ENCODE measurements around the gene PLCG1.

The PLCG1 gene

GRCh38 chr20:41217422-41217821 lies 80.1 kb downstream of the PLCG1 start:
- TF ChIP-seq POLR2AphosphoS5 (IDR thresholded peaks at IDR 0.05; ENCODE audit: low read depth, low read length) (no peak), REST (IDR thresholded peaks at IDR 0.05; ENCODE audit: insufficient read depth in 1 of 2, low read depth in 2 of 2, low read length in 2 of 2) (no peak), SIN3A (IDR thresholded peaks at IDR 0.05; ENCODE audit: borderline replicate concordance, insufficient read depth, low read length) (no peak), FOXP2 (optimal IDR thresholded peaks at IDR 0.05; ENCODE audit: borderline replicate concordance, extremely low read depth, extremely low read length, insufficient read depth) (no peak), TAF1 (IDR thresholded peaks at IDR 0.05; ENCODE audit: borderline replicate concordance, insufficient read depth, low read length) (no peak)

GRCh38 chr20:41218466-41218865 lies 81.1 kb downstream of the PLCG1 start:
- TF ChIP-seq FOXP2 (optimal IDR thresholded peaks at IDR 0.05; ENCODE audit: borderline replicate concordance, extremely low read depth, extremely low read length, insufficient read depth) = no peak
- no peak for TF ChIP-seq TAF1 (IDR thresholded peaks at IDR 0.05; ENCODE audit: borderline replicate concordance, insufficient read depth, low read length)

- TF ChIP-seq SIN3A (IDR thresholded peaks at IDR 0.05; ENCODE audit: borderline replicate concordance, insufficient read depth, low read length) = no peak
- TF ChIP-seq FOXP2 (optimal IDR thresholded peaks at IDR 0.05; ENCODE audit: borderline replicate concordance, extremely low read depth, extremely low read length, insufficient read depth) = no peak
- TF ChIP-seq POLR2AphosphoS5 (IDR thresholded peaks at IDR 0.05; ENCODE audit: low read depth, low read length) = no peak
- no peak for TF ChIP-seq TAF1 (IDR thresholded peaks at IDR 0.05; ENCODE audit: borderline replicate concordance, insufficient read depth, low read length)
- TF ChIP-seq REST (IDR thresholded peaks at IDR 0.05; ENCODE audit: insufficient read depth in 1 of 2, low read depth in 2 of 2, low read length in 2 of 2) = no peak
Observed at GRCh38 chr20:41219824-41220223, 82.5 kb downstream of the PLCG1 start.

GRCh38 chr20:41221614-41222218 lies 84.4 kb downstream of the PLCG1 start:
- no peak for TF ChIP-seq SIN3A (IDR thresholded peaks at IDR 0.05; ENCODE audit: borderline replicate concordance, insufficient read depth, low read length)
- no peak for TF ChIP-seq POLR2AphosphoS5 (IDR thresholded peaks at IDR 0.05; ENCODE audit: low read depth, low read length)
- no peak for TF ChIP-seq FOXP2 (optimal IDR thresholded peaks at IDR 0.05; ENCODE audit: borderline replicate concordance, extremely low read depth, extremely low read length, insufficient read depth)
- TF ChIP-seq TAF1 (IDR thresholded peaks at IDR 0.05; ENCODE audit: borderline replicate concordance, insufficient read depth, low read length) = no peak
- no peak for TF ChIP-seq REST (IDR thresholded peaks at IDR 0.05; ENCODE audit: insufficient read depth in 1 of 2, low read depth in 2 of 2, low read length in 2 of 2)

GRCh38 chr20:41222296-41222695 lies 85.0 kb downstream of the PLCG1 start:
- TF ChIP-seq TAF1 (IDR thresholded peaks at IDR 0.05; ENCODE audit: borderline replicate concordance, insufficient read depth, low read length) (no peak), FOXP2 (optimal IDR thresholded peaks at IDR 0.05; ENCODE audit: borderline replicate concordance, extremely low read depth, extremely low read length, insufficient read depth) (no peak), SIN3A (IDR thresholded peaks at IDR 0.05; ENCODE audit: borderline replicate concordance, insufficient read depth, low read length) (no peak), POLR2AphosphoS5 (IDR thresholded peaks at IDR 0.05; ENCODE audit: low read depth, low read length) (no peak), REST (IDR thresholded peaks at IDR 0.05; ENCODE audit: insufficient read depth in 1 of 2, low read depth in 2 of 2, low read length in 2 of 2) (no peak)
